B cell (primary cell): ENCODE data around the gene FOSB. TPM values are rescaled to one million over a fixed set of nuclear protein-coding genes. Genes with fewer than 3 reads are reported as not detected.
A peak's percentile ranks its signal among the peaks of the same experiment; 100 is the strongest.

Source experiments
- ATAC-seq: fragments of 200-7000 bp; cut with Tn5 transposase; one replicate; pipeline ENCODE4 v1.10.0; 2021; ENCODE audit warnings: low read depth, mild to moderate bottlenecking, moderate number of reproducible peaks, moderate library complexity
- CTCF ChIA-PET: fragments of 350-600 bp; sonication (Branson Sonifier 250); formaldehyde crosslinking; loops from one replicate; lab custom pipeline; 2021; ENCODE audit warnings: antibody characterized with exemption, inconsistent platforms; lab: Charles Lee
- POLR2A ChIA-PET: fragments of 350-600 bp; sonication (Branson Sonifier 250); formaldehyde crosslinking; loops from one replicate; lab custom pipeline; 2021; ENCODE audit warnings: antibody characterized with exemption; lab: Charles Lee
- DNase-seq: peaks from one replicate; pipeline ENCODE4 v3.0.0; 2013
- H2AFZ ChIP-seq: 2 replicates; pipeline ENCODE4 v1.6.1; 2012; ENCODE audit warnings: mild to moderate bottlenecking, low read depth, low read length; ENCODE audit not compliant: insufficient read depth, poor library complexity, severe bottlenecking
- H3K27ac ChIP-seq, 2 donors: 1 replicate in 1 of 2; 2 replicates in 1 of 2; pipeline ENCODE4 v1.5.1; 2012 to 2013; ENCODE audit warnings: low read length in 2 of 2, mild to moderate bottlenecking in 2 of 2, moderate library complexity in 1 of 2
- H3K27me3 ChIP-seq, 4 experiments: fragments of 200-600 bp in 1 of 4; sonication (generic) in 1 of 4; replicated peaks in 1 of 4; 1 replicate in 2 of 4; 2 replicates in 2 of 4; pipeline versions ENCODE4 v1.6.1 to v1.7.0; 2013 to 2016; ENCODE audit warnings: low read length in 3 of 4, mild to moderate bottlenecking in 2 of 4, mixed read lengths in 1 of 4, moderate library complexity in 1 of 4; ENCODE audit not compliant: insufficient read depth in 4 of 4, control insufficient read depth in 3 of 4; ENCODE audit errors: control extremely low read depth in 1 of 4
- H3K36me3 ChIP-seq, 2 experiments: replicated peaks in 1 of 2; 1 replicate in 1 of 2; 2 replicates in 1 of 2; pipeline versions ENCODE4 v1.6.1 to v1.7.1; 2013; ENCODE audit warnings: low read length in 1 of 2; ENCODE audit not compliant: insufficient read depth in 2 of 2, control insufficient read depth in 1 of 2; ENCODE audit errors: control extremely low read depth in 1 of 2, extremely low read depth in 1 of 2
- H3K4me1 ChIP-seq, 2 donors: fragments of 200-600 bp in 1 of 2; sonication (generic) in 1 of 2; 1 replicate in 1 of 2; 2 replicates in 1 of 2; pipeline versions ENCODE4 v1.5.1 to v1.6.1; 2013 to 2017; ENCODE audit warnings: low read length in 2 of 2; ENCODE audit not compliant: control insufficient read depth in 2 of 2, insufficient read depth in 2 of 2
- H3K4me2 ChIP-seq: replicated peaks from 2 replicates; pipeline ENCODE3; 2012; ENCODE audit warnings: mild to moderate bottlenecking, low read depth, low read length; ENCODE audit not compliant: poor library complexity, severe bottlenecking
- H3K4me3 ChIP-seq, 5 experiments: fragments of 200-600 bp in 1 of 5; sonication (generic) in 1 of 5; 1 replicate in 3 of 5; 2 replicates in 2 of 5; pipeline versions ENCODE4 v1.5.1 to v1.7.0; 2011 to 2016; ENCODE audit warnings: low read length in 4 of 5, mild to moderate bottlenecking in 4 of 5, low read depth in 2 of 5, control low read depth in 1 of 5, moderate library complexity in 1 of 5; ENCODE audit not compliant: insufficient read depth in 1 of 5; ENCODE audit errors: control extremely low read depth in 1 of 5, extremely low read depth in 1 of 5
- H3K79me2 ChIP-seq: fragments of 200-600 bp; sonication (generic); one replicate; pipeline ENCODE4 v1.6.0; 2016; ENCODE audit warnings: low read length; ENCODE audit not compliant: control insufficient read depth, insufficient read depth
- H3K9ac ChIP-seq: fragments of 200-600 bp; sonication (generic); 2 replicates; pipeline ENCODE4 v1.6.1; 2017; ENCODE audit warnings: mild to moderate bottlenecking, low read length, moderate library complexity
- H3K9me3 ChIP-seq, 3 donors: one replicate each; pipeline versions ENCODE4 v1.6.1 to v1.7.1; 2013; ENCODE audit warnings: low read length in 2 of 3; ENCODE audit not compliant: control insufficient read depth in 2 of 3, insufficient read depth in 1 of 3; ENCODE audit errors: control extremely low read depth in 1 of 3
- H4K20me1 ChIP-seq: 2 replicates; pipeline ENCODE4 v1.6.0; 2012; ENCODE audit warnings: mild to moderate bottlenecking, low read length; ENCODE audit not compliant: insufficient read depth, control insufficient read depth, poor library complexity, severe bottlenecking
- H3K27ac Mint-ChIP-seq: one replicate; pipeline ENCODE4 v1.8.0; 2021; ENCODE audit warnings: mixed read lengths
- H3K27me3 Mint-ChIP-seq: one replicate; pipeline ENCODE4 v1.8.0; 2021; ENCODE audit warnings: mixed read lengths
- H3K4me1 Mint-ChIP-seq: one replicate; pipeline ENCODE4 v1.8.0; 2021; ENCODE audit warnings: mixed read lengths
- H3K4me3 Mint-ChIP-seq: one replicate; pipeline ENCODE4 v1.8.0; 2021; ENCODE audit warnings: mixed read lengths
- H3K9me3 Mint-ChIP-seq: one replicate; pipeline ENCODE4 v1.8.0; 2022; ENCODE audit warnings: mixed read lengths; ENCODE audit not compliant: insufficient read depth
- CTCF ChIP-seq: fragments of 200-600 bp; IDR thresholded peaks from one replicate; pipeline ENCODE4 v1.8.0; 2022; ENCODE audit warnings: antibody characterized with exemption, mild to moderate bottlenecking
- EZH2 ChIP-seq: IDR thresholded peaks from 2 replicates; pipeline ENCODE4 v1.6.1; 2012; ENCODE audit warnings: borderline replicate concordance, low read depth, mild to moderate bottlenecking, moderate library complexity, low read length; ENCODE audit not compliant: insufficient read depth, poor library complexity, severe bottlenecking
- WGBS: methylation state at CpG from one replicate; pipeline ENCODE4 v1.1.5; 2013; ENCODE audit warnings: missing lambda C conversion rate; ENCODE audit not compliant: insufficient coverage; 5-methylcytosine and 5-hydroxymethylcytosine counted together
- intact Hi-C: fragments of 100-400 bp; cut with micrococcal nuclease; formaldehyde crosslinking; loops from one replicate; pipeline ENCODE4 v1.10.0; 2022
- polyA plus RNA-seq: library from polyadenylated mRNA; depleted of rRNA; stranded (reverse); fragments of >200 nt; gene quantifications from 2 replicates; pipeline ENCODE4 v1.2.3, GENCODE V29; 2012
- total RNA-seq, 2 donors: library from RNA; stranded (reverse); fragments of 120-200 nt in 1 of 2; gene quantifications; 1 replicate in 1 of 2; 2 replicates in 1 of 2; pipeline versions ENCODE4 v1.2.3 to v1.2.4, GENCODE V29; 2013 to 2022

Gene FOSB
- total and polyA plus RNA-seq, 2 donors (not counting 1 experiment from before 2014, with no cell fraction given): 39.6 to 2,860 TPM

DNA sequence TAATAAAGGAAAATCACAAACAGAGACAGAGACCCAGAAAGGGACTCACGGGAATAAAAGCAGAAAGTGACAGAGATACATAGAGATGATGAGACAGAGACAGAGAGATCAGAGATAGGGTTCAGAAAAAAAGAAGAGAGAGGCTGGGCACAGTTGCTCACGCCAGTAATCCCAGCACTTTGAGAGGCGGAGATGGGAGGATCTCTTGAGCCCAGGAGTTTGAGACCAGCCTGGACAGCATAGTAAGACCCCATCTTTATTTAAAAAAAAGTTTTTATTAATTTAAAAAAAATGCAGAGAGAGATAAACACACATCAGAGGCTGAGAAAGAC, 19.4 kb upstream of the FOSB start:
- ATAC-seq (no peak), DNase-seq (no peak)
- H4K20me1 ChIP-seq: no peaks in the 10 kb centered on the region
- H3K4me1 ChIP-seq: peaks cover 28 to 46% of the 10 kb centered on the region in 2 donors
- no peaks in the 10 kb centered on the region for H3K9me3 Mint-ChIP-seq
- 89% methylated on average over 1 of the region's 3 CpGs for WGBS
- peak overlapping the region; percentile 4 for H3K4me3 Mint-ChIP-seq
- H3K36me3 ChIP-seq: no peaks in the 10 kb centered on the region
- peaks cover 0 to 4% (median 0%) of the 10 kb centered on the region in 3 donors for H3K9me3 ChIP-seq
- no peak overlapping the region for H3K27ac ChIP-seq
- intact Hi-C loops: no loop called here
- no peaks in the 10 kb centered on the region for H3K27me3 ChIP-seq
- no peak overlapping the region for H3K9ac ChIP-seq
- H2AFZ ChIP-seq: no peak overlapping the region
- ChIA-PET CTCF (interaction anchor here (1.5 to 6.4 kb wide), 3 partner anchors 9 to 37 kb away, joined by 4 to 66 read pairs (median 16); no protein-coding TSS in a partner anchor), POLR2A (interaction anchor here (2.0 kb wide), 1 partner anchor 21 kb away, joined by 4 read pairs; no protein-coding TSS in a partner anchor)
- TF ChIP-seq EZH2 (no peak), CTCF (no peak)
- H3K27ac Mint-ChIP-seq: no peak overlapping the region
- H3K27me3 Mint-ChIP-seq: no peaks in the 10 kb centered on the region
- peaks cover 56% of the 10 kb centered on the region for H3K4me1 Mint-ChIP-seq
- no peak overlapping the region for H3K4me2 ChIP-seq
- H3K4me3 ChIP-seq: no peak overlapping the region
- H3K79me2 ChIP-seq: peaks cover 7% of the 10 kb centered on the region

DNA sequence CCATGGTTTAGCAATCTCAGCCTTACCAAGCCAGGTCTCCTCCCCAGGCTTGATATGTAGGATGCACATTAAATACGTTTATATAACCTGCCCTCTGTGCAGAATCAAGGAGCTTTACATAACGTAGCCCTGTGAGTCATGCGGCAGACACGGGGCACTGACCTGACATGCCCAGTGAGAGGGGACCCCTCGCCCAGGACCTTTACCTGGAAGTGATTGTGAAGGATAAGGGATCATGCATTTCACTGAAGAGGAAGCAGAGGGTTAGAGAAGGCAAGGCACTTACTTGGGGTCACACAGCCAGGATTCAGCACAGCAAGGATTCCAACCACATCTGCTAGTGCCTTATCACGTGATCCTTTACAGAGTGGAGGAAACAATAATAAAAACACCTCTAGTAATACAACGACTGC, 18.9 kb upstream of the FOSB start:
- ATAC-seq: no peak

More for the DNA sequence above, 18.9 kb upstream of the FOSB start:
- Mint-ChIP-seq H3K4me3 (peak overlapping the region; percentile 49), H3K9me3 (no peaks in the 10 kb centered on the region), H3K4me1 (peaks cover 56% of the 10 kb centered on the region), H3K27ac (peak overlapping the region; percentile 72), H3K27me3 (no peaks in the 10 kb centered on the region)
- Histone ChIP-seq H4K20me1 (no peaks in the 10 kb centered on the region), H3K4me2 (no peak overlapping the region), H3K4me3 (no peak overlapping the region), H3K36me3 (no peaks in the 10 kb centered on the region), H3K27me3 (no peaks in the 10 kb centered on the region), H2AFZ (no peak overlapping the region), H3K4me1 (peaks cover 24 to 41% of the 10 kb centered on the region in 2 donors), H3K27ac (no peak overlapping the region), H3K9ac (no peak overlapping the region), H3K79me2 (peaks cover 7% of the 10 kb centered on the region), H3K9me3 (peaks cover 0 to 4% (median 0%) of the 10 kb centered on the region in 3 donors)
- no peak for DNase-seq
- TF ChIP-seq CTCF (no peak), EZH2 (no peak)
- intact Hi-C loops: no loop called here
- ChIA-PET CTCF (interaction anchor here (0.7 to 6.4 kb wide), 5 partner anchors 9 to 46 kb away, joined by 3 to 66 read pairs (median 7); no protein-coding TSS in a partner anchor), POLR2A (interaction anchor here (1.6 to 2.0 kb wide), 2 partner anchors 19 to 20 kb away, joined by 4 to 6 read pairs; partner anchors contain the start of gene FOSB)
- WGBS: 79% methylated on average over 7 of the region's 7 CpGs
